IMR-90 (cell line): ENCODE results near the gene MGLL. TPM values are rescaled to one million over a fixed set of nuclear protein-coding genes. Genes with fewer than 3 reads are reported as not detected.

Source experiments
- ATAC-seq: fragments of 200-7000 bp; cut with Tn5 transposase; 2 replicates; pipeline ENCODE4 v1.9.1; 2020; ENCODE audit warnings: low read depth, mild to moderate bottlenecking, moderate library complexity
- BruUV-seq: library from RNA; stranded (reverse); fragments of 400-500 nt; replicated peaks from 2 replicates; lab custom pipeline; 2021; lab: Mats Ljungman, UMichigan
- CTCF ChIA-PET: fragments of 300-600 bp; formaldehyde crosslinking; extraction: SDS; loops from one replicate; lab custom pipeline; 2021; ENCODE audit warnings: antibody characterized with exemption; lab: Yijun Ruan, JAX
- POLR2A ChIA-PET: fragments of 300-600 bp; sonication (Branson Sonifier 250); formaldehyde crosslinking; loops from one replicate; lab custom pipeline; 2022; ENCODE audit warnings: antibody characterized with exemption; ENCODE audit not compliant: unreplicated experiment; lab: Charles Lee
- DNase-seq: peaks from one replicate; pipeline ENCODE4 v3.0.0; 2013
- H2AFZ ChIP-seq: replicated peaks from 2 replicates; pipeline ENCODE3; 2013; ENCODE audit warnings: low read length, mild to moderate bottlenecking; ENCODE audit not compliant: poor library complexity
- H2AK5ac ChIP-seq: 2 replicates; pipeline ENCODE4 v1.6.1; 2013; ENCODE audit warnings: low read depth, low read length, inconsistent platforms
- H2AK9ac ChIP-seq: replicated peaks from 2 replicates; pipeline ENCODE3; 2013; ENCODE audit warnings: mild to moderate bottlenecking, low read depth, low read length, moderate library complexity; ENCODE audit not compliant: poor library complexity
- H2BK120ac ChIP-seq: 2 replicates; pipeline ENCODE4 v1.6.1; 2013; ENCODE audit warnings: low read depth, low read length, inconsistent platforms
- H2BK15ac ChIP-seq: 3 replicates; pipeline ENCODE4 v1.6.1; 2013; ENCODE audit warnings: low read depth, low read length, inconsistent platforms
- H2BK20ac ChIP-seq: 2 replicates; pipeline ENCODE4 v1.6.1; 2013; ENCODE audit warnings: low read depth, mild to moderate bottlenecking, inconsistent platforms, low read length, moderate library complexity
- H2BK5ac ChIP-seq: 2 replicates; pipeline ENCODE4 v1.6.1; 2013; ENCODE audit warnings: mild to moderate bottlenecking, low read depth, low read length, inconsistent platforms; ENCODE audit not compliant: poor library complexity, severe bottlenecking
- H3K14ac ChIP-seq: replicated peaks from 2 replicates; pipeline ENCODE4 v1.6.1; 2013; ENCODE audit warnings: low read depth, low read length, inconsistent platforms
- H3K18ac ChIP-seq: 2 replicates; pipeline ENCODE4 v1.6.1; 2013; ENCODE audit warnings: low read depth, low read length, control low read depth
- H3K23ac ChIP-seq: 2 replicates; pipeline ENCODE4 v1.6.1; 2013; ENCODE audit warnings: low read depth, low read length, inconsistent platforms
- H3K27ac ChIP-seq: 2 replicates; pipeline ENCODE4 v1.5.1; 2013; ENCODE audit warnings: mild to moderate bottlenecking, control low read depth, low read length; ENCODE audit not compliant: insufficient read depth
- H3K27me3 ChIP-seq: 2 replicates; pipeline ENCODE4 v1.6.1; 2013; ENCODE audit warnings: low read length; ENCODE audit not compliant: control insufficient read depth, insufficient read depth
- H3K36me3 ChIP-seq: 2 replicates; pipeline ENCODE4 v1.6.1; 2013; ENCODE audit warnings: low read length, mixed read lengths; ENCODE audit not compliant: control insufficient read depth, insufficient read depth
- H3K4ac ChIP-seq: 2 replicates; pipeline ENCODE4 v1.6.1; 2013; ENCODE audit warnings: low read depth, low read length, inconsistent platforms
- H3K4me1 ChIP-seq: 2 replicates; pipeline ENCODE4 v1.6.1; 2013; ENCODE audit warnings: low read length, mixed read lengths; ENCODE audit not compliant: control insufficient read depth, insufficient read depth
- H3K4me2 ChIP-seq: 2 replicates; pipeline ENCODE4 v1.6.1; 2013; ENCODE audit warnings: low read depth, mild to moderate bottlenecking, control low read depth, low read length, moderate library complexity
- H3K4me3 ChIP-seq: 2 replicates; pipeline ENCODE4 v1.5.1; 2013; ENCODE audit warnings: low read depth, mild to moderate bottlenecking, control low read depth, low read length, moderate library complexity; ENCODE audit not compliant: insufficient read depth
- H3K56ac ChIP-seq: 2 replicates; pipeline ENCODE4 v1.6.1; 2013; ENCODE audit warnings: low read length, inconsistent platforms; ENCODE audit not compliant: insufficient read depth; ENCODE audit errors: extremely low read depth
- H3K79me1 ChIP-seq, 2 experiments: 2 replicates each; pipeline ENCODE4 v1.6.1; 2013; ENCODE audit warnings: low read length in 2 of 2, inconsistent platforms in 1 of 2, low read depth in 1 of 2
- H3K9ac ChIP-seq: 2 replicates; pipeline ENCODE4 v1.6.1; 2013; ENCODE audit warnings: low read depth, low read length, control low read depth
- H3K9me1 ChIP-seq: 2 replicates; pipeline ENCODE4 v1.6.1; 2013; ENCODE audit warnings: low read length, inconsistent platforms; ENCODE audit not compliant: insufficient read depth
- H3K9me3 ChIP-seq: 2 replicates; pipeline ENCODE4 v1.6.1; 2013; ENCODE audit warnings: low read length; ENCODE audit not compliant: control insufficient read depth, insufficient read depth
- H4K20me1 ChIP-seq: 2 replicates; pipeline ENCODE4 v1.6.1; 2013; ENCODE audit warnings: low read length, inconsistent platforms; ENCODE audit not compliant: insufficient read depth
- H4K5ac ChIP-seq: 2 replicates; pipeline ENCODE4 v1.6.1; 2013; ENCODE audit warnings: mild to moderate bottlenecking, low read depth, low read length, control low read depth
- H4K8ac ChIP-seq, 2 experiments: 2 replicates each; pipeline ENCODE4 v1.6.1; 2013; ENCODE audit warnings: low read depth in 2 of 2, low read length in 2 of 2, control low read depth in 1 of 2, inconsistent platforms in 1 of 2
- H4K91ac ChIP-seq: 2 replicates; pipeline ENCODE4 v1.6.1; 2013; ENCODE audit warnings: low read depth, low read length, inconsistent platforms; ENCODE audit not compliant: insufficient read depth
- CEBPB ChIP-seq: IDR thresholded peaks from 2 replicates; pipeline ENCODE4 v1.6.1; 2012; ENCODE audit warnings: low read depth, low read length, improper control_type of control experiment
- FOS ChIP-seq: fragments of 150-350 bp; IDR thresholded peaks from 2 replicates; pipeline ENCODE4 v1.6.1; 2016; ENCODE audit warnings: low read depth, low read length
- MAFK ChIP-seq: IDR thresholded peaks from 2 replicates; pipeline ENCODE4 v1.6.1; 2012; ENCODE audit warnings: low read depth, low read length, improper control_type of control experiment
- WGBS, 2 experiments: methylation state at CpG; one replicate each; pipeline versions ENCODE4 v1.1.5 to v1.1.7; 2013; ENCODE audit warnings: missing lambda C conversion rate in 2 of 2; ENCODE audit not compliant: insufficient read length in 1 of 2; ENCODE audit errors: extremely low coverage in 2 of 2; 5-methylcytosine and 5-hydroxymethylcytosine counted together
- dilution Hi-C: fragments of 300-500 bp; cut with HindIII; formaldehyde crosslinking; loops from one replicate; pipeline ENCODE4 v1.14.3; 2018; ENCODE audit warnings: low sequenced_read_pairs; ENCODE audit not compliant: unreplicated experiment
- in situ Hi-C: fragments of 300-500 bp; cut with MboI; formaldehyde crosslinking; loops from 3 replicates; pipeline ENCODE4 v1.14.3; 2019; ENCODE audit warnings: low sequenced_read_pairs, inconsistent platforms, mixed read lengths
- intact Hi-C: fragments of 100-400 bp; cut with micrococcal nuclease; formaldehyde crosslinking; loops from 2 replicates; pipeline ENCODE4 v1.10.0; 2022
- polyA plus RNA-seq, 3 experiments: library from polyadenylated mRNA; depleted of rRNA; stranded (reverse); fragments of >200 nt; gene quantifications; 2 replicates each; pipeline ENCODE4 v1.2.3, GENCODE V29; 2012; ENCODE audit warnings: low replicate concordance in 1 of 3
- total RNA-seq: library from RNA; depleted of rRNA; stranded (reverse); fragments of >200 nt; gene quantifications from 2 replicates; pipeline ENCODE4 v1.2.3, GENCODE V29; 2012

Gene MGLL
- total and polyA plus RNA-seq, 2 of the 4 experiments (the other 2 are of a cell fraction): 23.7 to 60.6 TPM

GRCh38 chr3:127728417-127729015, 93.8 kb downstream of the MGLL start:
- Histone ChIP-seq H3K36me3 (no peaks in the 10 kb centered on the region; the same call in none of the 2 replicates), H3K79me1 (peaks cover 28 to 53% of the 10 kb centered on the region in 2 experiments), H2AK5ac (no peak overlapping the region), H2BK120ac (no peak overlapping the region), H3K14ac (no peak overlapping the region), H3K9me3 (no peaks in the 10 kb centered on the region), H3K4ac (no peak overlapping the region), H3K9ac (no peak overlapping the region), H3K4me1 (peaks cover 5% of the 10 kb centered on the region; the same call in 1 of the 2 replicates), H2BK5ac (no peak overlapping the region), H3K27me3 (no peaks in the 10 kb centered on the region), H4K8ac (no peak overlapping the region), H4K91ac (no peak overlapping the region), H3K18ac (no peak overlapping the region), H3K4me3 (no peak overlapping the region), H2AFZ (no peak overlapping the region), H3K56ac (no peak overlapping the region), H3K23ac (no peak overlapping the region), H2AK9ac (no peak overlapping the region), H2BK20ac (no peak overlapping the region), H3K4me2 (no peak overlapping the region), H3K27ac (no peak overlapping the region), H2BK15ac (no peak overlapping the region), H4K20me1 (no peaks in the 10 kb centered on the region), H3K9me1 (peaks cover 14% of the 10 kb centered on the region), H4K5ac (no peak overlapping the region)
- intact Hi-C loops: no loop called here
- in situ Hi-C loops: no loop called here
- no CpG with 5 or more reads among the region's 7 CpGs for WGBS, 2 experiments
- TF ChIP-seq FOS: no peak
- TF ChIP-seq CEBPB: no peak
- TF ChIP-seq MAFK: no peak
- no TSS peak for BruUV-seq
- dilution Hi-C loops: no loop called here
- CTCF ChIA-PET: no interaction called here
- POLR2A ChIA-PET: no interaction called here
- ATAC-seq: peak; percentile 17; the same call in 1 of the 2 replicates
- DNase-seq: peak; percentile 12
